Activated CD4-positive, alpha-beta T cell treated with anti-CD3 and anti-CD28 coated beads, Interleukin-2, amount 10 ng/mL, durations not matched to agents 24 days and 14 days (primary cell): Measurements from ENCODE around the gene IRF9. TPM values are rescaled to one million over a fixed set of nuclear protein-coding genes. Genes with fewer than 3 reads are reported as not detected.

Experiments used
- DNase-seq: peaks from one replicate; pipeline ENCODE4 v3.0.0; 2022
- H3K27ac Mint-ChIP-seq: one replicate; pipeline ENCODE4 v1.8.0; 2022; ENCODE audit warnings: mild to moderate bottlenecking, mixed read lengths
- H3K27me3 Mint-ChIP-seq: one replicate; pipeline ENCODE4 v1.8.0; 2022; ENCODE audit warnings: mixed read lengths
- H3K36me3 Mint-ChIP-seq: one replicate; pipeline ENCODE4 v1.8.0; 2022; ENCODE audit warnings: low read depth, mild to moderate bottlenecking, mixed read lengths
- H3K4me1 Mint-ChIP-seq: one replicate; pipeline ENCODE4 v1.8.0; 2021; ENCODE audit warnings: mixed read lengths
- H3K4me3 Mint-ChIP-seq: one replicate; pipeline ENCODE4 v1.8.0; 2022; ENCODE audit warnings: mild to moderate bottlenecking, moderate library complexity, mixed read lengths
- H3K9me3 Mint-ChIP-seq: one replicate; pipeline ENCODE4 v1.8.0; 2021; ENCODE audit warnings: mixed read lengths
- intact Hi-C: fragments of 100-400 bp; cut with micrococcal nuclease; formaldehyde crosslinking; loops from one replicate; pipeline ENCODE4 v1.15.1; 2023
- total RNA-seq: library from RNA; stranded (reverse); gene quantifications from 2 replicates; pipeline ENCODE4 v1.2.3, GENCODE V29; 2022

The IRF9 gene
- total RNA-seq, 1 donor from 2014 or later, result 159 TPM

GRCh38 chr14:24164518-24164991 lies 3.5 kb downstream of the IRF9 start:
- H3K9me3 Mint-ChIP-seq, result no peaks in the 10 kb centered on the region
- H3K27me3 Mint-ChIP-seq, result peaks cover 2% of the 10 kb centered on the region
- H3K27ac Mint-ChIP-seq, result peak overlapping the region; percentile 68
- peaks cover 85% of the 10 kb centered on the region for H3K36me3 Mint-ChIP-seq
- DNase-seq, result no peak
- intact Hi-C loops, result loop anchor here (5.0 kb wide), 2 partner anchors 107 to 152 kb away; no protein-coding TSS in a partner anchor
- H3K4me1 Mint-ChIP-seq, result peaks cover 61% of the 10 kb centered on the region
- peak overlapping the region; percentile 49 for H3K4me3 Mint-ChIP-seq

- no peaks in the 10 kb centered on the region for H3K9me3 Mint-ChIP-seq
- H3K27ac Mint-ChIP-seq, result peak overlapping the region; percentile 53
These were observed 4.7 kb downstream of the IRF9 start for GRCh38 chr14:24165785-24166184.

GRCh38 chr14:24167469-24168114 lies 6.5 kb downstream of the IRF9 start:
- intact Hi-C loops, result no loop called here
- peaks cover 77% of the 10 kb centered on the region for H3K36me3 Mint-ChIP-seq
- H3K9me3 Mint-ChIP-seq, result no peaks in the 10 kb centered on the region
- H3K27ac Mint-ChIP-seq, result peak overlapping the region; percentile 79
- no peak for DNase-seq
- no peaks in the 10 kb centered on the region for H3K27me3 Mint-ChIP-seq
- peaks cover 50% of the 10 kb centered on the region for H3K4me1 Mint-ChIP-seq
- H3K4me3 Mint-ChIP-seq, result no peak overlapping the region

More at GRCh38 chr14:24165785-24166184, 4.7 kb downstream of the IRF9 start:
- intact Hi-C loops, result no loop called here
- no peak for DNase-seq
- peaks cover 85% of the 10 kb centered on the region for H3K36me3 Mint-ChIP-seq
- H3K4me1 Mint-ChIP-seq, result peaks cover 54% of the 10 kb centered on the region
- peaks cover 2% of the 10 kb centered on the region for H3K27me3 Mint-ChIP-seq
- H3K4me3 Mint-ChIP-seq, result no peak overlapping the region

- Mint-ChIP-seq H3K27ac (peak within 1 kb of the TSS; percentile 83), H3K4me1 (peaks cover 26% of the 10 kb centered on the region), H3K36me3 (peaks cover 58% of the 10 kb centered on the region), H3K4me3 (peak within 1 kb of the TSS; percentile 72), H3K27me3 (no peaks in the 10 kb centered on the region), H3K9me3 (no peaks in the 10 kb centered on the region)
- DNase-seq, result peak; percentile 76
- intact Hi-C loops, result no loop called here
These were observed 10.6 kb downstream of the IRF9 start, which contains the start of gene REC8 for GRCh38 chr14:24171422-24172260. Gene REC8 (plus strand): TSS chr14:24172080. CDS start chr14:24172553, 473 bp downstream.

- no peaks in the 10 kb centered on the region for H3K9me3 Mint-ChIP-seq
- no peaks in the 10 kb centered on the region for H3K27me3 Mint-ChIP-seq
- H3K27ac Mint-ChIP-seq, result no peak overlapping the region
- intact Hi-C loops, result no loop called here
- H3K4me1 Mint-ChIP-seq, result peaks cover 23% of the 10 kb centered on the region
- no peak for DNase-seq
- H3K36me3 Mint-ChIP-seq, result peaks cover 61% of the 10 kb centered on the region
- no peak overlapping the region for H3K4me3 Mint-ChIP-seq
These were observed 11.3 kb downstream of the IRF9 start for GRCh38 chr14:24172261-24172860.

- peaks cover 20% of the 10 kb centered on the region for H3K4me1 Mint-ChIP-seq
- no peak for DNase-seq
- no peak overlapping the region for H3K4me3 Mint-ChIP-seq
- peaks cover 61% of the 10 kb centered on the region for H3K36me3 Mint-ChIP-seq
- H3K27me3 Mint-ChIP-seq, result no peaks in the 10 kb centered on the region
- intact Hi-C loops, result no loop called here
- H3K27ac Mint-ChIP-seq, result peak overlapping the region; percentile 22
- H3K9me3 Mint-ChIP-seq, result no peaks in the 10 kb centered on the region
These were observed 11.8 kb downstream of the IRF9 start for GRCh38 chr14:24172871-24173281.

- Mint-ChIP-seq H3K4me3 (no peak overlapping the region), H3K27me3 (no peaks in the 10 kb centered on the region), H3K9me3 (no peaks in the 10 kb centered on the region), H3K27ac (no peak overlapping the region), H3K4me1 (peaks cover 5% of the 10 kb centered on the region), H3K36me3 (peaks cover 61% of the 10 kb centered on the region)
- no peak for DNase-seq
- intact Hi-C loops, result no loop called here
These were observed 15.5 kb downstream of the IRF9 start for GRCh38 chr14:24176599-24176998.

GRCh38 chr14:24177041-24177825 lies 16.2 kb downstream of the IRF9 start:
- intact Hi-C loops, result no loop called here
- H3K4me3 Mint-ChIP-seq, result no peak overlapping the region
- H3K9me3 Mint-ChIP-seq, result no peaks in the 10 kb centered on the region
- H3K4me1 Mint-ChIP-seq, result peaks cover 5% of the 10 kb centered on the region
- H3K36me3 Mint-ChIP-seq, result peaks cover 63% of the 10 kb centered on the region
- no peak for DNase-seq
- no peak overlapping the region for H3K27ac Mint-ChIP-seq
- H3K27me3 Mint-ChIP-seq, result no peaks in the 10 kb centered on the region

- H3K9me3 Mint-ChIP-seq, result no peaks in the 10 kb centered on the region
- H3K4me1 Mint-ChIP-seq, result peaks cover 5% of the 10 kb centered on the region
- peaks cover 67% of the 10 kb centered on the region for H3K36me3 Mint-ChIP-seq
- no peak overlapping the region for H3K4me3 Mint-ChIP-seq
- no peaks in the 10 kb centered on the region for H3K27me3 Mint-ChIP-seq
- no peak overlapping the region for H3K27ac Mint-ChIP-seq
- DNase-seq, result no peak
- intact Hi-C loops, result no loop called here
These were observed 16.8 kb downstream of the IRF9 start for GRCh38 chr14:24177891-24178290.

- Mint-ChIP-seq H3K9me3 (no peaks in the 10 kb centered on the region), H3K27ac (no peak overlapping the region), H3K4me1 (peaks cover 5% of the 10 kb centered on the region), H3K36me3 (peaks cover 66% of the 10 kb centered on the region), H3K27me3 (no peaks in the 10 kb centered on the region), H3K4me3 (no peak overlapping the region)
- intact Hi-C loops, result no loop called here
- DNase-seq, result peak; percentile 55
These were observed 17.5 kb downstream of the IRF9 start for GRCh38 chr14:24178399-24179178.

- H3K36me3 Mint-ChIP-seq, result peaks cover 68% of the 10 kb centered on the region
- intact Hi-C loops, result no loop called here
- H3K27me3 Mint-ChIP-seq, result no peaks in the 10 kb centered on the region
- peak overlapping the region; percentile 59 for H3K27ac Mint-ChIP-seq
- no peaks in the 10 kb centered on the region for H3K9me3 Mint-ChIP-seq
- peaks cover 5% of the 10 kb centered on the region for H3K4me1 Mint-ChIP-seq
- no peak overlapping the region for H3K4me3 Mint-ChIP-seq
- peak; percentile 57 for DNase-seq
These were observed 18.4 kb downstream of the IRF9 start for GRCh38 chr14:24179294-24179960.

GRCh38 chr14:24179961-24180796 lies 19.1 kb downstream of the IRF9 start:
- Mint-ChIP-seq H3K9me3 (no peaks in the 10 kb centered on the region), H3K27ac (peak overlapping the region; percentile 12), H3K4me1 (peaks cover 2% of the 10 kb centered on the region), H3K36me3 (peaks cover 66% of the 10 kb centered on the region), H3K4me3 (no peak overlapping the region), H3K27me3 (no peaks in the 10 kb centered on the region)
- no peak for DNase-seq
- intact Hi-C loops, result no loop called here
